Skeletal muscle satellite cell (primary cell): Measurements from ENCODE around the gene SLC22A31.
"Not testable (repeated sequence)": the region's sequence is repeated elsewhere in the genome, so short reads cannot be mapped to it uniquely, and the experiment has no call there.

Experiments used
- H3K27me3 ChIP-seq: 2 replicates; pipeline ENCODE4 v1.7.0; 2013; ENCODE audit warnings: low read length; ENCODE audit not compliant: control insufficient read depth, insufficient read depth
- H3K36me3 ChIP-seq: 2 replicates; pipeline ENCODE4 v1.7.0; 2013; ENCODE audit warnings: mild to moderate bottlenecking, control low read depth, low read length; ENCODE audit not compliant: insufficient read depth
- H3K4me1 ChIP-seq: 2 replicates; pipeline ENCODE4 v1.7.0; 2013; ENCODE audit warnings: low read length; ENCODE audit not compliant: control insufficient read depth, insufficient read depth
- H3K4me2 ChIP-seq: 2 replicates; pipeline ENCODE4 v1.7.0; 2013; ENCODE audit warnings: mild to moderate bottlenecking, low read length
- H3K4me3 ChIP-seq: 2 replicates; pipeline ENCODE4 v1.7.0; 2013; ENCODE audit warnings: low read length
- H3K9ac ChIP-seq: 2 replicates; pipeline ENCODE4 v1.7.0; 2013; ENCODE audit warnings: mild to moderate bottlenecking, low read depth, low read length, moderate library complexity
- H3K9me3 ChIP-seq: replicated peaks from 2 replicates; pipeline ENCODE4 v1.7.0; 2013; ENCODE audit warnings: mild to moderate bottlenecking, control low read depth, low read length

SLC22A31 gene

DNA sequence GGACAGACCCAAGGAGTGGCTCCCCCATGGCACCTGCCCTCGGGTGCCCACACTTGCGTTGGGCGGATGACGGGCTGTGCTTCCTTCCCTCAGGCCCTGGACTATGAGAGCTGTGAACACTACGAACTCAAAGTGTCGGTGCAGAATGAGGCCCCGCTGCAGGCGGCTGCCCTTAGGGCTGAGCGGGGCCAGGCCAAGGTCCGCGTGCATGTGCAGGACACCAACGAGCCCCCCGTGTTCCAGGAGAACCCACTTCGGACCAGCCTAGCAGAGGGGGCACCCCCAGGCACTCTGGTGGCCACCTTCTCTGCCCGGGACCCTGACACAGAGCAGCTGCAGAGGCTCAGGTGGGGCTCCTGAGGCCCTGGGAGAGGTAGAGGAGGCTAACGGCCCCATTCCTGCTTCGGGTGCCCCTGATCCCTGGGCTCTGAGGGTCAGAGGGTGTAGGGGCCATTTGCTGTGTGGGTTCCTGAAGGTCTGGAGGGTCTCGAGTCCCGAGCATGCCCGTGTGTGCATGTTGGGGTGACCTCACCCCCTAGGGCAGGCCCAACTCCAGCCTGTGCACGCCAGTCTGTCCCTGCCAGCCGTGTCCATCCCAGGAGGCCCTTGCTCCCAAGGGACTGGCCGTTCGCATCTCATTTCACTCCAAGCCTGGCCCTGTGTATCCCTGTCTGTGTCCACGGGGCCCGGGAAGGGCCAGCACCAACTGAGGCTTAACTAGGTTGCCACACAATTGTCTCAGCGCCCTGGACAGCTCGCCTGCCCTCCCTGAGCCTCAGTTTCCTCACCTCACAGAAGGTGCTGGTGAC lies 10.0 kb downstream of the SLC22A31 start:
- Histone ChIP-seq H3K4me1 (no peaks in the 10 kb centered on the region), H3K4me2 (no peak overlapping the region), H3K9ac (no peak overlapping the region), H3K27me3 (no peaks in the 10 kb centered on the region), H3K4me3 (no peak overlapping the region), H3K9me3 (no peaks in the 10 kb centered on the region), H3K36me3 (peaks cover 22% of the 10 kb centered on the region)

DNA sequence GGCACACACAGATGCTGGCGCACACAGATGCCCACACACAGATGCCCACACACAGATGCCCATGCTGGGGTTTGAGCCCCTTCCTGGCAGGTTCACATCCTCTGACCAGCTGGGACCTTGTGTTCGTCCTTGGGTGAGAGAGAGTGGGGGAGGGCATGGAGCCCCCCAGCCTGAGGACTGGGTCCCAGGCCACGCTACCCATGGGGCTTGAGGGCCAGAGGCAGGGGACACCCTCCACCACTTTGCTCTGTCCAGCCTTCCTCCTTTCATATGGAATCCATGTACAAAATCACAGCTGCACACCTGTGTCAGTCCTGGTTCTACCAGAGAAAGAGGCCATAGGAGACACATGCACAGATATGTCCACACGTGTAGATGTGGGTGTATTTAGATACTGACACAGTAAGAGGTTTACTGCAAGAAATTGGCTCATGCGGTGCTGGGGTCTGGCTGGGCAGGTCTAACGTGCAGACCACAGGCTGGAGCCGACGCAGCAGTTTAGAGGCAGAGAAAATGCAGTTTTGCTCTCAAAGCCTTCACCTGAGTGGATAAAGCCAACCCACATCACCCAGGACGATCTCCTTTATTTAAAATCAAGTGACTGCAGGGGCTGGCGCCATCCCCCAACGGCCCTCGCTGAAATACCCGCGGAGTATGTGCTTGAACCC lies 10.8 kb downstream of the SLC22A31 start:
- H3K27me3 ChIP-seq: no peaks in the 10 kb centered on the region
- H3K9me3 ChIP-seq: no peaks in the 10 kb centered on the region
- H3K4me3 ChIP-seq: no peak overlapping the region
- no peak overlapping the region for H3K4me2 ChIP-seq
- peaks cover 21% of the 10 kb centered on the region for H3K36me3 ChIP-seq
- no peaks in the 10 kb centered on the region for H3K4me1 ChIP-seq
- H3K9ac ChIP-seq: no peak overlapping the region

- not testable (repeated sequence) for H3K9ac ChIP-seq, H3K9me3 ChIP-seq, H3K4me2 ChIP-seq, H3K27me3 ChIP-seq, H3K4me3 ChIP-seq, H3K4me1 ChIP-seq
- H3K36me3 ChIP-seq: peaks cover 16% of the 10 kb centered on the region
These were observed 11.6 kb downstream of the SLC22A31 start for GRCh38 chr16:89188471-89189357.

DNA sequence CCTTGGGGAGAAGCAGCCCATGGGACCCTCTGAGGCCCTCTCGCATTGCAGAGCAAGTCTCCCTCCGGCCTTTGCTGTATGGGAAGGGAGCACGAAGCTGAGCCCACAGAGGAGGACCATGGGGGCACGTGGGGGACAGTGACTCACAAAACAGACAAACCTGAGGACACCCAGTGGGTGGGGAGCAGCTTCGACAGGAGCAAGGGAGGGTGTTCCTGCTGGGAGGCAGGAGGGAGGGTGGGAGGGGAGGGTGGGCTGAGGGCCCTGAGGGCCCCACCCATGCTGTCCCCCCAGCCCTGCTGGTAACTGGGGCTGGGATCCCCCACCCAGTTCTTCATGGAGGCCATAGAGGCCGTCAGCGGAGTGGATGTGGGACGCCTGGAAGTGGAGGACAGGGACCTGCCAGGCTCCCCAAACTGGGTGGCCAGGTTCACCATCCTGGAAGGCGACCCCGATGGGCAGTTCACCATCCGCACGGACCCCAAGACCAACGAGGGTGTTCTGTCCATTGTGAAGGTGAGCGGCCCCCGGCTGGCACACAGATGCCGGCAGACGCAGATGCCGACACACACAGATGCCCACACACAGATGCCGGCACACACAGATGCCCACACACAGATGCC lies 12.5 kb downstream of the SLC22A31 start:
- Histone ChIP-seq H3K4me1 (no peaks in the 10 kb centered on the region), H3K4me2 (no peak overlapping the region), H3K36me3 (peaks cover 14% of the 10 kb centered on the region), H3K4me3 (no peak overlapping the region), H3K27me3 (no peaks in the 10 kb centered on the region), H3K9ac (no peak overlapping the region), H3K9me3 (no peaks in the 10 kb centered on the region)

- Histone ChIP-seq H3K4me3 (no peak overlapping the region), H3K9ac (no peak overlapping the region), H3K4me2 (no peak overlapping the region), H3K4me1 (no peaks in the 10 kb centered on the region), H3K27me3 (no peaks in the 10 kb centered on the region), H3K36me3 (peaks cover 14% of the 10 kb centered on the region), H3K9me3 (no peaks in the 10 kb centered on the region)
These were observed 13.1 kb downstream of the SLC22A31 start for GRCh38 chr16:89187032-89187769.

DNA sequence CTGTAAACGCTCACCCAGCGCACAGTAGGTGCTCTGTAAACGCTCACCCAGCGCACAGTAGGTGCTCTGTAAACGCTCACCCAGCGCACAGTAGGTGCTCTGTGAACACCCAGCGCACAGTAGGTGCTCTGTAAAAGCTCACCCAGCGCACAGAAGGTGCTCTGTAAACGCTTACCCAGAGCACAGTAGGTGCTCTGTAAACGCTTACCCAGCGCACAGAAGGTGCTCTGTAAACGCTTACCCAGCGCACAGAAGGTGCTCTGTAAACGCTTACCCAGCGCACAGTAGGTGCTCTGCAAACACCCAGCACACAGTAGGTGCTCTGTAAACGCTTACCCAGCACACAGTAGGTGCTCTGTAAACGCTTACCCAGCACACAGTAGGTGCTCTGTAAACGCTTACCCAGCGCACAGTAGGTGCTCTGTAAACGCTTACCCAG lies 13.7 kb downstream of the SLC22A31 start:
- H3K27me3 ChIP-seq, H3K9me3 ChIP-seq, H3K9ac ChIP-seq, H3K4me2 ChIP-seq, H3K4me1 ChIP-seq, H3K4me3 ChIP-seq: not testable (repeated sequence)
- H3K36me3 ChIP-seq: peaks cover 14% of the 10 kb centered on the region

DNA sequence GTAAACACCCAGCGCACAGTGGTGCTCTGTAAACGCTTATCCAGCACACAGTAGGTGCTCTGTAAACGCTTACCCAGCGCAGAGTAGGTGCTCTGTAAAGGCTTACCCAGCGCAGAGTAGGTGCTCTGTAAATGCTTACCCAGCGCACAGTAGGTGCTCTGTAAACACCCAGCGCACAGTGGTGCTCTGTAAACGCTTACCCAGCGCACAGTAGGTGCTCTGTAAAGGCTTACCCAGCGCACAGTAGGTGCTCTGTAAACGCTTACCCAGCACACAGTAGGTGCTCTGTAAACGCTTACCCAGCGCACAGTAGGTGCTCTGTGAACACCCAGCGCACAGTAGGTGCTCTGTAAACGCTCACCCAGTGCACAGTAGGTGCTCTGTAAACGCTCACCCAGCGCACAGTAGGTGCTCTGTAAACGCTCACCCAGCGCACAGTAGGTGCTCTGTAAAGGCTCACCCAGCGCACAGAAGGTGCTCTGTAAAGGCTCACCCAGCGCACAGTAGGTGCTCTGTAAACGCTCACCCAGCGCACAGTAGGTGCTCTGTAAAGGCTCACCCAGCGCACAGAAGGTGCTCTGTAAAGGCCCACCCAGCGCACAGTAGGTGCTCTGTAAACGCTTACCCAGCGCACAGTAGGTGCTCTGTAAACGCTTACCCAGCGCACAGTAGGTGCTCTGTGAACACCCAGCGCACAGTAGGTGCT lies 14.3 kb downstream of the SLC22A31 start:
- H3K9ac ChIP-seq: not testable (repeated sequence)

DNA sequence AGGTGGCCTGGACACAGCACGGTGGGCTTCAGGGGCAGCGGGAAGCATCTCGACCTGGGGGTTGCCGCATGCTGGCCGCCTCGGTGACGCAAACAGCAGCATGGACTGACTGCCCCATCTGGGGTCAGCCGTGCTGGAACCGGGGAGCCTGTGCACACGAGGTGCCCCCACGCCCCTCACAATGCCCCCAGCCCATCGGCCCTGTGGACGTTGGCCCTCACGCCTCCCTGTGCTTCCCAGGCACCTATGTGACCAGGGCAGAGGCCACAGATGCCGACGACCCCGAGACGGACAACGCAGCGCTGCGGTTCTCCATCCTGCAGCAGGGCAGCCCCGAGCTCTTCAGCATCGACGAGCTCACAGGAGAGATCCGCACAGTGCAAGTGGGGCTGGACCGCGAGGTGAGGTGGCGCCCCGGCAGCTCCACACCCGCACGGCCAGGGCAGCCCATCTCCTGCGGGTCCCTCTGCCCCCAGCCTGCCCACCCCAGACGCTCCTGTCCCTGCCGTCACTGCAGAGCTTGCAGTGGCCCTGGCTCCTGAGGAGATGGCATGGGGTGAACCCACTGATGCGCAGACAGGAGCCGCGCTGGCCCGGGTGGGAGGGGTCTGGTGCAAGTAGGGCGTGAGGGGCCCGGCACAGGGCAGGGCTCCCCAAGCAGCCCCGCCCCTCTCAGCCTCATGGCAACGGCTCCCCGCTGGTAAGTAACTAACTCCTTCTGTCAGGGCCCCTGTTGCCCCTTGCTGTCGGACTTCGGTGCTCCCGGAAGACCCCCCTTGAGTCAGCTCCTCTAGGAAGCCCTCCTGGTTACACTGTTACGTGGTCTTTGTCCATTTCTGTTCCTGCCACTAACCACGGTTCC lies 15.2 kb downstream of the SLC22A31 start:
- no peak overlapping the region for H3K4me2 ChIP-seq
- H3K9ac ChIP-seq: no peak overlapping the region
- H3K4me3 ChIP-seq: no peak overlapping the region
- H3K9me3 ChIP-seq: no peaks in the 10 kb centered on the region
- no peaks in the 10 kb centered on the region for H3K4me1 ChIP-seq
- H3K36me3 ChIP-seq: peaks cover 14% of the 10 kb centered on the region
- H3K27me3 ChIP-seq: no peaks in the 10 kb centered on the region

More for the DNA sequence above, 14.3 kb downstream of the SLC22A31 start:
- peaks cover 14% of the 10 kb centered on the region for H3K36me3 ChIP-seq
- not testable (repeated sequence) for H3K4me2 ChIP-seq, H3K4me3 ChIP-seq, H3K27me3 ChIP-seq, H3K9me3 ChIP-seq, H3K4me1 ChIP-seq

GRCh38 chr16:89184677-89184932 lies 15.7 kb downstream of the SLC22A31 start:
- no peaks in the 10 kb centered on the region for H3K9me3 ChIP-seq
- no peaks in the 10 kb centered on the region for H3K27me3 ChIP-seq
- H3K36me3 ChIP-seq: peaks cover 14% of the 10 kb centered on the region
- H3K4me2 ChIP-seq: no peak overlapping the region
- no peaks in the 10 kb centered on the region for H3K4me1 ChIP-seq
- no peak overlapping the region for H3K4me3 ChIP-seq
- H3K9ac ChIP-seq: no peak overlapping the region
